ENCODE results near the gene CHST9.

The CHST9 gene

GRCh38 chr18:27185897-27186296 is 789 bp upstream of the CHST9 start:
- H3K27ac ChIP-seq, result no peak overlapping the region
- TF ChIP-seq, protein P1, sequence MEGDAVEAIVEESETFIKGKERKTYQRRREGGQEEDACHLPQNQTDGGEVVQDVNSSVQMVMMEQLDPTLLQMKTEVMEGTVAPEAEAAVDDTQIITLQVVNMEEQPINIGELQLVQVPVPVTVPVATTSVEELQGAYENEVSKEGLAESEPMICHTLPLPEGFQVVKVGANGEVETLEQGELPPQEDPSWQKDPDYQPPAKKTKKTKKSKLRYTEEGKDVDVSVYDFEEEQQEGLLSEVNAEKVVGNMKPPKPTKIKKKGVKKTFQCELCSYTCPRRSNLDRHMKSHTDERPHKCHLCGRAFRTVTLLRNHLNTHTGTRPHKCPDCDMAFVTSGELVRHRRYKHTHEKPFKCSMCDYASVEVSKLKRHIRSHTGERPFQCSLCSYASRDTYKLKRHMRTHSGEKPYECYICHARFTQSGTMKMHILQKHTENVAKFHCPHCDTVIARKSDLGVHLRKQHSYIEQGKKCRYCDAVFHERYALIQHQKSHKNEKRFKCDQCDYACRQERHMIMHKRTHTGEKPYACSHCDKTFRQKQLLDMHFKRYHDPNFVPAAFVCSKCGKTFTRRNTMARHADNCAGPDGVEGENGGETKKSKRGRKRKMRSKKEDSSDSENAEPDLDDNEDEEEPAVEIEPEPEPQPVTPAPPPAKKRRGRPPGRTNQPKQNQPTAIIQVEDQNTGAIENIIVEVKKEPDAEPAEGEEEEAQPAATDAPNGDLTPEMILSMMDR (IDR thresholded peaks at IDR 0.05), result no peak
- no peak for TF ChIP-seq ZFX (IDR thresholded peaks at IDR 0.05; ENCODE audit: borderline replicate concordance)

GRCh38 chr18:27184115-27185024 is 738 bp downstream of the CHST9 start:
- no peak overlapping the region for H3K27ac ChIP-seq
- TF ChIP-seq ZFX (IDR thresholded peaks at IDR 0.05; ENCODE audit: borderline replicate concordance), result no peak
- TF ChIP-seq, protein P1 (IDR thresholded peaks at IDR 0.05), result no peak

DNA sequence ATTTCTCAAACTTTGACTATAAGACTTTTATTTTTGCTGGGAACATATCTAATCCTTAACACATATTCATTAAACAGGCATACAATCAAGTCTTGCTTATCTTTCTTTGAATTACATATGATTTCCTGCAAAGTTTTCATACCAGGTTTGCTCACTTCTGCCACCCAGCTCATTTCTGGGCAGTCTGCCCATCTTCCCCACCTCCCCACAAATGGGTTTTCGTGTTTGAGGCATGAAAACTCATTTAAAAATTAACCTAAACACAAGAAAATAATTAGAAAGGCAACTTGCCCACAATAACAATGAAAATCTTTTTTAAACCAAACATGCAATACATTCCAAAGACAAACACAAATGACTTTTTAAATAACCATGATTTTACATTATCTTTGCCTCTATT is 3.4 kb downstream of the CHST9 start:
- H3K27ac ChIP-seq, result no peak overlapping the region
- no peak for TF ChIP-seq ZFX (IDR thresholded peaks at IDR 0.05; ENCODE audit: borderline replicate concordance)
- TF ChIP-seq, protein P1 (IDR thresholded peaks at IDR 0.05), result no peak

- TF ChIP-seq, protein P1 (IDR thresholded peaks at IDR 0.05), result no peak
- TF ChIP-seq ZFX (IDR thresholded peaks at IDR 0.05; ENCODE audit: borderline replicate concordance), result no peak
- H3K27ac ChIP-seq, result no peak overlapping the region
Observed at GRCh38 chr18:27178424-27178823, 6.7 kb downstream of the CHST9 start.

DNA sequence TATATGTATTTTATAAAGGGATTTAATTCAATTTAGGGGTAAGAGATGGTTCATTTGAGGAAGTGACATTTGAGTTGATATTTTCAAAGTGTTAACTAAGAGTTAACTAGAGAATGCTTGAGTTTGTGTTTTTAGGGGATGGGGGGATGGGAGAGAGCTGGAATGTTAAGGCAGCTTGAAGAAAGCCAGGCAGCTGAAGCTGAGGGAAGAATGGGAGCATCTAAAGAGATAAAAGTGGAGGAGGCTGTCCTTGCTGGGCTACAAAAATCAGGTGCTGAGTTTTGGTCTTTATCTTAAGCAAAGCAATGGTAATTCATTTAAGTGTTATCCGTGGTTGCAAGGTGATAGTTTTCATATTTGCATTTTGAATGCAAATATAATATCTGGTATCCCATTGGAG is 9.2 kb downstream of the CHST9 start:
- no peak overlapping the region for H3K27ac ChIP-seq
- TF ChIP-seq, protein P1 (IDR thresholded peaks at IDR 0.05), result no peak
- no peak for TF ChIP-seq ZFX (IDR thresholded peaks at IDR 0.05; ENCODE audit: borderline replicate concordance)

DNA sequence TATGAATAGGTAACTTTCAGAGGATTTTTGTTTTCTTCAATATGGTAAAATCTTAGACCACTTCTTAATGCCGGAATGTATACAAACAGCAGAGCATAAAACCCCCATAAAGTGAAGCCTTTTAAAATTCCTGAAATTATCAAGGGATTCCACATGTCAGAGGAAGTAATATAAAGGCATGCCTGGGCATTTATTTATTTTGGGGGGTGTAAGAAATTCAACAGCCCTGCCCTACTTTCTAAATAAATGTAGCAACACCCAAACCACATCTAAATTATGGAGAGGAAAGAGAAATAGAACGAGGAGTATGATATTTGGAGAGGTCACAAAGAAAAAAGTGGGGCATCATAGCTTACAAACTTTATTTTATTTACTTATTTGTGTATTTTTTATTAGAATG is 9.9 kb downstream of the CHST9 start:
- H3K27ac ChIP-seq, result no peak overlapping the region
- no peak for TF ChIP-seq ZFX (IDR thresholded peaks at IDR 0.05; ENCODE audit: borderline replicate concordance)
- TF ChIP-seq, protein P1 (IDR thresholded peaks at IDR 0.05), result no peak

- H3K27ac ChIP-seq, result no peak overlapping the region
- TF ChIP-seq, protein P1 (IDR thresholded peaks at IDR 0.05), result no peak
- TF ChIP-seq ZFX (IDR thresholded peaks at IDR 0.05; ENCODE audit: borderline replicate concordance), result no peak
Observed at GRCh38 chr18:27171993-27172392, 13.1 kb downstream of the CHST9 start.

Data from 22Rv1 (cell line).